IPS-18a (cell line): ENCODE data around the gene CREB3.

Source experiments
- H3K27ac ChIP-seq: one replicate; pipeline ENCODE4 v1.5.1; 2013; ENCODE audit warnings: low read length
- H3K27me3 ChIP-seq: one replicate; pipeline ENCODE4 v1.6.1; 2013; ENCODE audit warnings: mild to moderate bottlenecking, low read length; ENCODE audit not compliant: control insufficient read depth, insufficient read depth
- H3K36me3 ChIP-seq: one replicate; pipeline ENCODE4 v1.6.1; 2013; ENCODE audit warnings: low read depth, low read length; ENCODE audit not compliant: control insufficient read depth
- H3K4me1 ChIP-seq: one replicate; pipeline ENCODE4 v1.6.1; 2013; ENCODE audit warnings: low read depth, low read length; ENCODE audit not compliant: control insufficient read depth
- H3K4me3 ChIP-seq: one replicate; pipeline ENCODE4 v1.5.1; 2013; ENCODE audit warnings: low read length
- H3K9ac ChIP-seq: one replicate; pipeline ENCODE4 v1.6.1; 2013; ENCODE audit warnings: mild to moderate bottlenecking, low read length, moderate library complexity
- H3K9me3 ChIP-seq: one replicate; pipeline ENCODE4 v1.6.1; 2013; ENCODE audit warnings: low read depth, low read length; ENCODE audit not compliant: control insufficient read depth

Gene CREB3

DNA sequence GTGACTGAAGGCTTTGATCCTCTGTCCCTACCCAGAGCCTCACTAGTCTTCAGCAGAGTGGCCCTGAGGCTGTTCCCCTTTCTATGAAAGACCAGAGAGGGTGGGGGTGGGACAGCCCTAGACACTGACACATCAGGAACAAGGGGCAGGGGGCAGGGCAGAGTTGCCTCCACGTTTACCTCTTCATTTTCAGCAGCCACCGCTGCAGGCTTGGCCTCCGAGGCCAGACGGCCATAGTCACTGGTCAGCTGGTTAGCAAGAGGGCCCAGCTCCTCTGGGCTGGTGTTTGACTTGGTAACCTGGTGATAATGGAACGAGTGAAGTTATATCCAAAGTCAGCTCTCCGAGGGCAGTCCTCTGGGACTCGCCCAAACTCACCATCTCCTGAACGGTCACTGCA, 27.1 kb upstream of the CREB3 start:
- Histone ChIP-seq H3K36me3 (peaks cover 91% of the 10 kb centered on the region), H3K4me1 (no peaks in the 10 kb centered on the region), H3K4me3 (no peak overlapping the region), H3K27ac (no peak overlapping the region), H3K9me3 (no peaks in the 10 kb centered on the region), H3K9ac (no peak overlapping the region), H3K27me3 (no peaks in the 10 kb centered on the region)

- Histone ChIP-seq H3K36me3 (peaks cover 91% of the 10 kb centered on the region), H3K27ac (no peak overlapping the region)
Observed at GRCh38 chr9:35705836-35706430, 26.5 kb upstream of the CREB3 start.

DNA sequence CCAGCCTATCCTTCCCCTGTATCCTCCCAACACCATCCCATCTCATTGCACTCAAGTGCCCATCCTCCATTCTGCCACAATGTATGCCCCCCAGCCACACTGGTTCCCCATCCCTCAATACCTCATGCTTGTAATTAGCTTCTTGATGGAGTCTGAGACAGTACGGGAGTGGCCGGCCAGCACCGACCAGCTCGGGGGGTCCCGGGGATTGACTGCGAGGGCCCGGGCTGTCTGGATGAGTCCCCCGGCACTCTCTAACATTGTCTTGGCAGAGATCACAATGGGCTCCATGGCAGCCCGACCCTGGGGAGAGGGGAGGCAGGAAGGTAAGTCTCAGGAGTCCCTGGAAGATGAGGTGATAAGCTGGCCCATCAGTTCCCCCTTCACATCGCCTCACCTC, 25.5 kb upstream of the CREB3 start:
- H3K9ac ChIP-seq = no peak overlapping the region
- no peak overlapping the region for H3K4me3 ChIP-seq
- H3K27ac ChIP-seq = no peak overlapping the region
- no peaks in the 10 kb centered on the region for H3K27me3 ChIP-seq
- H3K9me3 ChIP-seq = no peaks in the 10 kb centered on the region
- peaks cover 91% of the 10 kb centered on the region for H3K36me3 ChIP-seq
- no peaks in the 10 kb centered on the region for H3K4me1 ChIP-seq

More at GRCh38 chr9:35705836-35706430, 26.5 kb upstream of the CREB3 start:
- Histone ChIP-seq H3K27me3 (no peaks in the 10 kb centered on the region), H3K9me3 (no peaks in the 10 kb centered on the region), H3K9ac (no peak overlapping the region), H3K4me3 (no peak overlapping the region), H3K4me1 (no peaks in the 10 kb centered on the region)

DNA sequence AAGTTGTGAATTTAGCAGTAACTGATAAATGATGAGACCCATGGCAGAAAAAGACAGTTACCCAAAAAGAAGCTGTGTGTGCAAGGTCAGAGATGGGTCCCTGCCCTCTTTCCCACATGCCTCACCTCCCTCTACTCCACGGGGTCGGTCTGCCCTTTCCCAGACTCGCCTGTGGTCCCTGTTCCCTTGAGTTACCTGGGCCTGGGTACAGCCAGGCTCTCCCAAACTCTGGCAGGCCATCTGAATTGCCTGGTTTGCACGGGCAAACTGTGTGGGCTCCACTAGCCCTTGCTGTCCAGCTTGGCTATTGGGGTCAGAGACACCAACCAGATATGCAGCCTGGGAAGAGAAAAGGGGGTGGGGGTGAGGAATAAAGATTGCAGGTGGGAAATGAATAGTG, 24.3 kb upstream of the CREB3 start:
- H3K9me3 ChIP-seq = no peaks in the 10 kb centered on the region
- no peaks in the 10 kb centered on the region for H3K4me1 ChIP-seq
- H3K9ac ChIP-seq = no peak overlapping the region
- no peak overlapping the region for H3K27ac ChIP-seq
- H3K4me3 ChIP-seq = no peak overlapping the region
- no peaks in the 10 kb centered on the region for H3K27me3 ChIP-seq
- peaks cover 88% of the 10 kb centered on the region for H3K36me3 ChIP-seq

GRCh38 chr9:35710818-35711500, 21.5 kb upstream of the CREB3 start:
- H3K9ac ChIP-seq = no peak overlapping the region
- no peak overlapping the region for H3K27ac ChIP-seq
- no peaks in the 10 kb centered on the region for H3K4me1 ChIP-seq
- H3K4me3 ChIP-seq = no peak overlapping the region
- H3K9me3 ChIP-seq = no peaks in the 10 kb centered on the region
- H3K36me3 ChIP-seq = peaks cover 88% of the 10 kb centered on the region
- H3K27me3 ChIP-seq = no peaks in the 10 kb centered on the region

DNA sequence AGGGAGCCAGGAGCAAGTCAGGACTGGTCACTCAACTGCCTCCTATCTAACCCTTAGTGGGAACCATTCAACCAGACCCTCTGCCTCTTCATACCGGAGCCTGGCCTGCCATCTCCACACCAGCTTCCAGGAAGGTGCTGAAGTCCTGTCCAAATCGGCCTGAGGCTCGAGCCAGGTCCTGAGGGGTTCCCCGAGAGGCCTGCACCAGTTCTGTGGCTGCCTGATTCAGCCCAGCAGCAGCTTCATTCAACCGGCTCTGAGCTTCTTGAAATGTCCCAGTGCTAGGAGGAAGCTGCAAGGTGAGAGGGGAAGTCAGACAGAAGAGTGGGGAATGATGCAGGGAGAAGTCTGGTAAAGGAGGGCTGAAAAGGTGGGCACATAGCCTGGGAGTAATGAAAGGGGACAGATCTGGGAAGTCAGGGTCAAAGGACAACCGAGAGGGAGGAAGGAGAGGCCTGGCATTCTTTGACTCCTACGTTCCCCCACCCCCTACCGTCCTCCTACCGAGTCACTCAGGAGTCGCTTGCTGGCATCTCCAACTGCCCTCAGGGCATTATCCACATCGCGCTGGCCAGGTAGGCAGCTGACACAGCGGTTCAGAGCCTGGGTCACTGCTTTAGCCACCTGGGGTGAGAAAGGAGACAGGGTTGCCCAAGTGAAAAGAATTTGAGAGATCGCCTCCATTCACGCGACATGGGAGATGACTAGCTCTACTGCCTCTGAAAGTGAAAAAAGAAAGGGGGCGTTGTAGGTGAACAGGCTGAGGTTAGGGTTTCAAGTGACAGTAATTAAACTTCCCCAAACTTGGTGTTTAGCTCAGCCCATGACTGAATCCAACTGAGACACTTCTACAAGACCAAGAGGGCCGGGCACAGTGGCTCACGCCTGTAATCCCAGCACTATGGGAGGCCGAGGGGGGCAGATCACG, 20.7 kb upstream of the CREB3 start:
- H3K27ac ChIP-seq = no peak overlapping the region
- H3K4me3 ChIP-seq = no peak overlapping the region
- H3K4me1 ChIP-seq = no peaks in the 10 kb centered on the region
- H3K9me3 ChIP-seq = no peaks in the 10 kb centered on the region
- no peaks in the 10 kb centered on the region for H3K27me3 ChIP-seq
- H3K9ac ChIP-seq = no peak overlapping the region
- H3K36me3 ChIP-seq = peaks cover 88% of the 10 kb centered on the region

GRCh38 chr9:35712762-35713400, 19.6 kb upstream of the CREB3 start:
- Histone ChIP-seq H3K27ac (no peak overlapping the region), H3K27me3 (no peaks in the 10 kb centered on the region), H3K36me3 (peaks cover 88% of the 10 kb centered on the region), H3K9me3 (no peaks in the 10 kb centered on the region), H3K4me3 (no peak overlapping the region), H3K4me1 (no peaks in the 10 kb centered on the region), H3K9ac (no peak overlapping the region)

GRCh38 chr9:35713578-35713977, 18.9 kb upstream of the CREB3 start:
- Histone ChIP-seq H3K9ac (no peak overlapping the region), H3K4me3 (no peak overlapping the region), H3K9me3 (no peaks in the 10 kb centered on the region), H3K27me3 (no peaks in the 10 kb centered on the region), H3K36me3 (peaks cover 88% of the 10 kb centered on the region), H3K27ac (no peak overlapping the region), H3K4me1 (no peaks in the 10 kb centered on the region)

- no peak overlapping the region for H3K9ac ChIP-seq
- H3K27ac ChIP-seq = no peak overlapping the region
- no peaks in the 10 kb centered on the region for H3K9me3 ChIP-seq
- no peaks in the 10 kb centered on the region for H3K27me3 ChIP-seq
- no peak overlapping the region for H3K4me3 ChIP-seq
- H3K4me1 ChIP-seq = no peaks in the 10 kb centered on the region
- H3K36me3 ChIP-seq = peaks cover 88% of the 10 kb centered on the region
Observed at GRCh38 chr9:35714123-35714522, 18.3 kb upstream of the CREB3 start.

- Histone ChIP-seq H3K27ac (no peak overlapping the region), H3K9me3 (no peaks in the 10 kb centered on the region), H3K4me1 (no peaks in the 10 kb centered on the region), H3K9ac (no peak overlapping the region), H3K36me3 (peaks cover 91% of the 10 kb centered on the region), H3K27me3 (no peaks in the 10 kb centered on the region), H3K4me3 (no peak overlapping the region)
Observed at GRCh38 chr9:35714579-35715252, 17.8 kb upstream of the CREB3 start.

- Histone ChIP-seq H3K36me3 (peaks cover 95% of the 10 kb centered on the region), H3K4me1 (no peaks in the 10 kb centered on the region), H3K4me3 (no peak overlapping the region), H3K9me3 (no peaks in the 10 kb centered on the region), H3K9ac (no peak overlapping the region), H3K27me3 (no peaks in the 10 kb centered on the region), H3K27ac (no peak overlapping the region)
Observed at GRCh38 chr9:35716230-35716629, 16.2 kb upstream of the CREB3 start.
